ENCODE data around the gene ANAPC5.
A peak's percentile ranks its signal among the peaks of the same experiment; 100 is the strongest.

ANAPC5 gene

DNA sequence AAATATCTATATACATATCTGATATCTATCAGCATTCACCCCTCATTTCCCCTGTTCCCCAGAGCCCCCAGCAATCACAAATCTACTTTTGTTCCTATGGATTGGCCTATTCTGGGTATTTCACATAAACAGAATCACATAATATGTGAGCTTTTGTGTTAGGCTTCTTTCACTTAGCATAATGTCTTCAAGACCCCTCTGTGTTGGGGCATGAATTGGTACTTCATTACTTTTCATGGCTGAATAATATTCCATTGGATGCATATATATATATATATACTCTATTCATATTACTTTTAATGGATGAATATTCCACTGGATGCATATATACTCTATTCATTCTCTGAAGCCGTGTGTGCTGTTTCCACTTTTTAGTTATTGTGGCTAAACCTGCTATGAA is 84.4 kb downstream of the ANAPC5 start:
- DNase-seq = no peak
- intact Hi-C loops (cut with DNase I) = no loop called here

DNA sequence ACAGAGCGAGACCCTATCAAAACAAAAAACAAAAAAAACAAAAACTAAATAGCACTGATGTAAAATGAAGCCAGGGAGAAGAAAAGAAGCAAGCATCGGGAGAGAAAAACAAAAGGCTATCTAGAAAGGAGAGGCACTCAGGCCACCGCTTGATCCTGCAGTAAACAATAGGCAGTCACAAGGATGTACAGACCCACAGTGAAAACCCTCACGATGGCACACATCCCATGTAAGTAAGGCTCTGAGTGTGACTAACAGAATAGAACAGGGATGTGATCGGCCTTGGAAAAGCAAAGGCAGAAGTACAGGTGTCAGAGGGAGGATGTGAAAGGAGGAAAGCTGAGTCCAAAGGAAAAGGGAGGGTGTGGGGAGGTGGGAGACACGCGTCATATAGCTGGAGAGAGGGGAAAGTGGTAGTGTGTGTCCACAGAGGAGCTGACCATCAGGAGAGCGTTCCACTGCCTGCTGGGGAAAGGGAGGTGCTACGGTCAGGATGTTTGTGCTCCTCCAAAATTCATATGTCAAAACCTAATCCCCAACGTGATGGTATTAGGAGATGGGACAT is 87.2 kb downstream of the ANAPC5 start:
- DNase-seq = peak in 2 of 10 donors; percentile 16 to 19
- intact Hi-C loops (cut with DNase I) = no loop called here

DNA sequence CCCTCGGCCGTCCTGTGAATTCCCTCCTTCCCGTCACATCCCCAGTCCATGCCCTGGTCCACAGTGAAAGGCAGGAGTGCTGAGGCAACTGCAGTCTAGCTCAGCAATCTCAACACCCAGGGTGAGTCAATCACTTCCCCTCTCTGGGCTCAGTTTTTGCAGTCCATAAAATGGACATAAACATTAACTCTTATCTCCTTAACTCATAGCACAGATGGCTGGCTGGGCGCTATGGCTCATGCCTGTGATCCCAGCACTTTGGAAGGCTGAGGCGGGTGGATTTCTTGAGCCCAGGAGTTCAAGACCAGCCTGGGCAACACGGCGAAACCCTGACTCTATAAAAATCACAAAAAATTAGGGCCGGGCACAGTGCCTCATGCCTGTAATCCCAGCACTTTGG is 88.1 kb downstream of the ANAPC5 start:
- DNase-seq = peak in 3 of 10 donors; percentile 39 to 45 (median 42)
- intact Hi-C loops (cut with DNase I) = no loop called here

DNA sequence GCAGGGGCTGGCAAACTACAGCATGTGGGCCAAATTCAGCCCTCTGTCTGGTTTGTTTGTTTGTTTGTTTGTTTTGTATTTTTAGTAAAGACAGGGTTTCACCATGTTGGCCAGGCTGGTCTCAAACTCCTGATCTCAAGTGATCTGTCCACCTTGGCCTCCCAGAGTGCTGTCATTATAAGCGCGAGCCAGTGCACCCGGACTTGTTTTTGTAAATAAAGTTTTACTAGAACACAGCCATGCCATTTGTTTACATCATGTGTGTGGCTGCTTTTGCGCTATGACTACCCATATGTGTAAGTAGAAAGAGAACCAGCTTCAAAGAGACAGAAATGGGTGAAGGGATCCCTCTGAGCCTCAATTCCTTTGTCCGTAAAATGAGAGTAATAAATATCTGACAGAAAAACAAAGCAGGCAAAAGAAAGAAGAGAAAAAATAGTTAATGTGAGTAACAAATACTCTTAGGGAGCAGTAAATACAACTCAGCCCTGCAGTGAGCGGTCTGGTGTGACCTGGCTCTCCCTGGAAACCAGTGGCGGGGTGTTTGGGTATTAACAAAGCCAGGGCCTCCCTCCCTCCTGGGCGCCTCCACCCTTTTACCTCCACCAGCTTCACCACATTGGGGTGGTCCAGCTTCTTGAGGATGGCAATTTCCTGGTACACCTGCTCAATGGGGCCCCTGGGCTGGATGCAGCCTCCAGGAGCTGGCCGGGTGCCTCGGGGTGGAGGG is 88.8 kb downstream of the ANAPC5 start:
- intact Hi-C loops (cut with DNase I) = no loop called here

DNA sequence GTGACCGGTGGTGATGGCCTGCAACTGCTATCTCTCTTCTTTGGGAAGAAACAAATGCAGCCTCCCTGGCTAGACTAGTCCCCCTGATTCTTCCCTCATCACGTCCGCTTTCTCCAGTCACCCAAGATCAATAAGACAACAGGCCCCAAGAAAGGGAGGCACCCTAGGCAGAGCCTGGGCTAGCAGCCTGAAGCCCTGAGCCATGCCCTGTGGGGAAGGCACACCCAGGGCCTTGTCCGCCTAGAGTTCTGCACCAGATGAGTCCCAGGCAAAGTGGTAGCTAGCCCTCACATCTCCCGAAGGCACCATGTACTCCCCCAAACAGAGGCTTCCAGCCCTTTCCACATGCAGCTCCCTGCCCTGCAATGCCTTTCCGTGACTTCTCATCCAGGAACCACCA is 90.8 kb downstream of the ANAPC5 start:
- intact Hi-C loops (cut with DNase I) = no loop called here
- DNase-seq = peak in 3 of 10 donors; percentile 38 to 61 (median 45)

More for the DNA sequence above, 88.8 kb downstream of the ANAPC5 start:
- peak in 3 of 10 donors; percentile 21 to 62 (median 61) for DNase-seq

DNA sequence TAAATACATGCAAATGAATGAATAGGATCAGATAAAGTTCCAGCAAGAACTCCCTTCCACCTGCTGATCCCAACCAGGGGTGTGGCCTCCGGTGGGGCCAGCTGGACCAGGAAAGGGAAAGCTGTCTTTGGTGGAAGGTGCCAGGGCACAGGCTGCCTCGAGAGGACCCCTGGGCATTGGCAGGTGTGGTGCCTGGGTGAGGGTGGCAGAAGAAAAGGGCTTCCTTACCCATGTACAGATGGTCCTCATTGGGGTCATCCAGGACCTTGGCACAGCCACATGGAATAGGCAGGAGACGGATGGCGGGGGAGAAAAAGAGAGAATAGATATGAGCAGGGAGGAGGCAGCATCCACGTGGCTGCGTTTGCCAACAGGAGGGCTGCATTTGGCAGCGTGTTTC is 92.1 kb downstream of the ANAPC5 start:
- DNase-seq = peak in 3 of 10 donors; percentile 32 to 55 (median 39)

DNA sequence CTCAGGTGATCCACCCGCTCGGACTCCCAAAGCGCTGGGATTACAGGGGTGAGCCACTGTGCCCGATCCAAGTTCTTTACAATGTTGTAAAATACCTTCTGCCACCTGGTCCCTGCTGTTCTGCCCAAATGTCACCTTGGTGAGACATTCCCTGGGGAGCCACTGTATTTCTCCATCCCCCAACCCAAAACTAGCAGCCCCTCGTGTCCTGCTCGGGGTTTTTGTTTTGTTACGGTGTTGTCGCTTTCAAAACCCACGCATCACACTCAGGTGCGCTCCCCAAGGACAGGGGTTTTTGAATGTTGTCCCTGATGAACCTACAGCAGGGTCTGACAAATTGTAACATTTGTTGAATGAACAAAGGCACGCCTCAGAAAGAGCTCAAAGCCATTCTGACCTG is 93.1 kb downstream of the ANAPC5 start:
- intact Hi-C loops (cut with DNase I) = no loop called here

More for the DNA sequence above, 92.1 kb downstream of the ANAPC5 start:
- intact Hi-C loops (cut with DNase I) = no loop called here

More for the DNA sequence above, 93.1 kb downstream of the ANAPC5 start:
- peak in 1 of 10 donors; percentile 18 for DNase-seq
